SU-DHL-6 (cell line): ENCODE measurements around the gene COL18A1.

Source experiments
- H2AFZ ChIP-seq: fragments of 200-600 bp; sonication (generic); 2 replicates; pipeline ENCODE4 v1.6.1; 2014; ENCODE audit warnings: low read depth, mild to moderate bottlenecking, moderate library complexity, mixed read lengths, antibody characterized with exemption, low read length; ENCODE audit not compliant: severe bottlenecking
- H3F3A ChIP-seq: fragments of 200-600 bp; shearing (Covaris generic); 2 replicates; pipeline ENCODE4 v1.6.0; 2016; ENCODE audit warnings: antibody characterized with exemption, mild to moderate bottlenecking; ENCODE audit not compliant: insufficient read depth
- H3K27ac ChIP-seq: fragments of 200-600 bp; sonication (generic); 2 replicates; pipeline ENCODE4 v1.5.1; 2016; ENCODE audit warnings: low read depth, mild to moderate bottlenecking, low read length, moderate library complexity, mixed read lengths
- H3K27me3 ChIP-seq: fragments of 200-600 bp; sonication (generic), shearing (Covaris generic); 2 replicates; pipeline ENCODE4 v1.6.0; 2014; ENCODE audit warnings: mild to moderate bottlenecking, low read length
- H3K36me3 ChIP-seq: fragments of 200-600 bp; sonication (generic); 2 replicates; pipeline ENCODE4 v1.6.1; 2014; ENCODE audit warnings: mild to moderate bottlenecking, low read length, mixed read lengths
- H3K4me2 ChIP-seq: fragments of 300-600, 200-600 bp; shearing (Covaris generic), sonication (generic); 2 replicates; pipeline ENCODE4 v1.6.0; 2014; ENCODE audit warnings: low read length, low read depth, mild to moderate bottlenecking; ENCODE audit not compliant: poor library complexity, severe bottlenecking
- H3K4me3 ChIP-seq: fragments of 200-600 bp; sonication (generic); 2 replicates; pipeline ENCODE4 v1.5.1; 2014; ENCODE audit warnings: antibody characterized with exemption, low read length, mild to moderate bottlenecking, mixed read lengths; ENCODE audit not compliant: insufficient read depth, poor library complexity, severe bottlenecking
- H3K79me2 ChIP-seq: fragments of 200-600 bp; sonication (generic); 2 replicates; pipeline ENCODE4 v1.6.1; 2014; ENCODE audit warnings: mild to moderate bottlenecking, low read length, moderate library complexity; ENCODE audit not compliant: insufficient read depth
- H3K9ac ChIP-seq: fragments of 200-600 bp; sonication (generic); 2 replicates; pipeline ENCODE4 v1.7.0; 2014; ENCODE audit warnings: mild to moderate bottlenecking, low read length
- H3K9me2 ChIP-seq: fragments of 200-600 bp; sonication (generic); replicated peaks from 2 replicates; pipeline ENCODE4 v1.6.1; 2014; ENCODE audit warnings: low read length; ENCODE audit not compliant: insufficient read depth
- H3K9me3 ChIP-seq: fragments of 200-600 bp; sonication (generic); 2 replicates; pipeline ENCODE4 v1.6.1; 2014; ENCODE audit warnings: low read length, mixed read lengths; ENCODE audit not compliant: insufficient read depth
- H4K20me1 ChIP-seq: fragments of 200-600 bp; sonication (generic); 2 replicates; pipeline ENCODE4 v1.6.1; 2014; ENCODE audit warnings: low read depth, mild to moderate bottlenecking, antibody characterized with exemption, low read length, moderate library complexity, mixed read lengths
- EZH2phosphoT487 ChIP-seq: fragments of 200-600 bp; sonication (generic), shearing (Covaris generic); conservative IDR thresholded peaks from 2 replicates; pipeline ENCODE4 v1.6.1; 2018; ENCODE audit warnings: mild to moderate bottlenecking, antibody characterized with exemption, low read length, moderate library complexity, mixed read lengths
- TF ChIP-seq, protein P1 (sequence below): fragments of 200-600 bp; sonication (generic); IDR thresholded peaks from one replicate; pipeline ENCODE4 v1.5.1; 2017; ENCODE audit warnings: antibody characterized with exemption, mild to moderate bottlenecking, low read length, moderate library complexity; ENCODE audit not compliant: insufficient read depth, poor library complexity, severe bottlenecking

Gene COL18A1

GRCh38 chr21:45492765-45493164 is 87.8 kb downstream of the COL18A1 start:
- Histone ChIP-seq H2AFZ (no peak overlapping the region), H3K27ac (no peak overlapping the region), H3K4me3 (no peak overlapping the region), H4K20me1 (no peaks in the 10 kb centered on the region), H3F3A (no peaks in the 10 kb centered on the region), H3K9ac (no peak overlapping the region), H3K4me2 (no peak overlapping the region), H3K79me2 (no peaks in the 10 kb centered on the region), H3K9me3 (no peaks in the 10 kb centered on the region), H3K9me2 (no peaks in the 10 kb centered on the region), H3K36me3 (no peaks in the 10 kb centered on the region), H3K27me3 (no peaks in the 10 kb centered on the region)
- no peak for TF ChIP-seq EZH2phosphoT487
- TF ChIP-seq, protein P1, sequence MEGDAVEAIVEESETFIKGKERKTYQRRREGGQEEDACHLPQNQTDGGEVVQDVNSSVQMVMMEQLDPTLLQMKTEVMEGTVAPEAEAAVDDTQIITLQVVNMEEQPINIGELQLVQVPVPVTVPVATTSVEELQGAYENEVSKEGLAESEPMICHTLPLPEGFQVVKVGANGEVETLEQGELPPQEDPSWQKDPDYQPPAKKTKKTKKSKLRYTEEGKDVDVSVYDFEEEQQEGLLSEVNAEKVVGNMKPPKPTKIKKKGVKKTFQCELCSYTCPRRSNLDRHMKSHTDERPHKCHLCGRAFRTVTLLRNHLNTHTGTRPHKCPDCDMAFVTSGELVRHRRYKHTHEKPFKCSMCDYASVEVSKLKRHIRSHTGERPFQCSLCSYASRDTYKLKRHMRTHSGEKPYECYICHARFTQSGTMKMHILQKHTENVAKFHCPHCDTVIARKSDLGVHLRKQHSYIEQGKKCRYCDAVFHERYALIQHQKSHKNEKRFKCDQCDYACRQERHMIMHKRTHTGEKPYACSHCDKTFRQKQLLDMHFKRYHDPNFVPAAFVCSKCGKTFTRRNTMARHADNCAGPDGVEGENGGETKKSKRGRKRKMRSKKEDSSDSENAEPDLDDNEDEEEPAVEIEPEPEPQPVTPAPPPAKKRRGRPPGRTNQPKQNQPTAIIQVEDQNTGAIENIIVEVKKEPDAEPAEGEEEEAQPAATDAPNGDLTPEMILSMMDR = no peak

GRCh38 chr21:45493401-45494001 is 88.5 kb downstream of the COL18A1 start:
- TF ChIP-seq, protein P1 = no peak
- no peak for TF ChIP-seq EZH2phosphoT487
- no peak overlapping the region for H3K9ac ChIP-seq
- no peaks in the 10 kb centered on the region for H3K9me2 ChIP-seq
- H3K9me3 ChIP-seq = no peaks in the 10 kb centered on the region
- H3K36me3 ChIP-seq = no peaks in the 10 kb centered on the region
- H3K27ac ChIP-seq = no peak overlapping the region
- H3K27me3 ChIP-seq = no peaks in the 10 kb centered on the region
- no peaks in the 10 kb centered on the region for H4K20me1 ChIP-seq
- H2AFZ ChIP-seq = no peak overlapping the region
- no peak overlapping the region for H3K4me3 ChIP-seq
- H3K79me2 ChIP-seq = no peaks in the 10 kb centered on the region
- no peaks in the 10 kb centered on the region for H3F3A ChIP-seq
- no peak overlapping the region for H3K4me2 ChIP-seq

- no peaks in the 10 kb centered on the region for H3K9me2 ChIP-seq
- H3K4me2 ChIP-seq = no peak overlapping the region
- H3K27me3 ChIP-seq = no peaks in the 10 kb centered on the region
- no peaks in the 10 kb centered on the region for H3K79me2 ChIP-seq
- no peak overlapping the region for H2AFZ ChIP-seq
- TF ChIP-seq EZH2phosphoT487 = no peak
- TF ChIP-seq, protein P1 = no peak
- no peak overlapping the region for H3K27ac ChIP-seq
- no peaks in the 10 kb centered on the region for H3K9me3 ChIP-seq
- H3K9ac ChIP-seq = no peak overlapping the region
- H3K4me3 ChIP-seq = no peak overlapping the region
- H4K20me1 ChIP-seq = no peaks in the 10 kb centered on the region
- no peaks in the 10 kb centered on the region for H3F3A ChIP-seq
- no peaks in the 10 kb centered on the region for H3K36me3 ChIP-seq
These were observed 89.3 kb downstream of the COL18A1 start for GRCh38 chr21:45494135-45494850.
